ENCODE measurements around the gene CROCC2.

CROCC2 gene

GRCh38 chr2:240925568-240926515 is 19.7 kb downstream of the CROCC2 start:
- no peak for DNase-seq (ENCODE audit: extremely low read depth, low read depth)
- TF ChIP-seq CTCF (IDR thresholded peaks at IDR 0.05; ENCODE audit: low read depth, low read length, missing control alignments) = no peak
- H3K4me3 ChIP-seq (replicated peaks; ENCODE audit: low read depth, low read length) = no peak overlapping the region

GRCh38 chr2:240926516-240927389 is 20.6 kb downstream of the CROCC2 start:
- no peak for DNase-seq (ENCODE audit: extremely low read depth, low read depth)
- no peak overlapping the region for H3K4me3 ChIP-seq (replicated peaks; ENCODE audit: low read depth, low read length)
- TF ChIP-seq CTCF (IDR thresholded peaks at IDR 0.05; ENCODE audit: low read depth, low read length, missing control alignments) = no peak

- H3K4me3 ChIP-seq (replicated peaks; ENCODE audit: low read depth, low read length) = no peak overlapping the region
- TF ChIP-seq CTCF (IDR thresholded peaks at IDR 0.05; ENCODE audit: low read depth, low read length, missing control alignments) = no peak
- DNase-seq (ENCODE audit: extremely low read depth, low read depth) = no peak
Observed at GRCh38 chr2:240927390-240927781, 21.2 kb downstream of the CROCC2 start.

- DNase-seq (ENCODE audit: extremely low read depth, low read depth) = no peak
- TF ChIP-seq CTCF (IDR thresholded peaks at IDR 0.05; ENCODE audit: low read depth, low read length, missing control alignments) = no peak
- H3K4me3 ChIP-seq (replicated peaks; ENCODE audit: low read depth, low read length) = no peak overlapping the region
Observed at GRCh38 chr2:240928476-240929363, 22.6 kb downstream of the CROCC2 start.

- DNase-seq (ENCODE audit: extremely low read depth, low read depth) = no peak
- H3K4me3 ChIP-seq (replicated peaks; ENCODE audit: low read depth, low read length) = no peak overlapping the region
- TF ChIP-seq CTCF (IDR thresholded peaks at IDR 0.05; ENCODE audit: low read depth, low read length, missing control alignments) = no peak
Observed at GRCh38 chr2:240929364-240930095, 23.4 kb downstream of the CROCC2 start.
